NCI-H2196 (cell line): ENCODE results near the gene CATSPERE.

Source experiments
- DNase-seq: peaks from one replicate; lab custom pipeline; 2025; ENCODE audit not compliant: unreplicated experiment; lab: John Stamatoyannopoulos, UW

Gene CATSPERE

GRCh38 chr1:244615301-244615700 is 154.2 kb downstream of the CATSPERE start:
- no peak for DNase-seq

- DNase-seq = no peak
These were observed 165.6 kb downstream of the CATSPERE start for GRCh38 chr1:244626709-244627108.

- DNase-seq = no peak
These were observed 167.7 kb downstream of the CATSPERE start for GRCh38 chr1:244628789-244629188.

- DNase-seq = no peak
These were observed 172.1 kb downstream of the CATSPERE start for GRCh38 chr1:244633140-244633539.

- DNase-seq = no peak
These were observed 173.5 kb downstream of the CATSPERE start for GRCh38 chr1:244634546-244634945.

- no peak for DNase-seq
These were observed 175.6 kb downstream of the CATSPERE start for GRCh38 chr1:244636488-244637259.

GRCh38 chr1:244639561-244639960 is 178.5 kb downstream of the CATSPERE start:
- no peak for DNase-seq

GRCh38 chr1:244640917-244641316 is 179.8 kb downstream of the CATSPERE start:
- DNase-seq = no peak

- no peak for DNase-seq
These were observed 181.5 kb downstream of the CATSPERE start for GRCh38 chr1:244642526-244642925.

- no peak for DNase-seq
These were observed 181.9 kb downstream of the CATSPERE start for GRCh38 chr1:244642988-244643387.

GRCh38 chr1:244645414-244645813 is 184.3 kb downstream of the CATSPERE start:
- no peak for DNase-seq

- no peak for DNase-seq
These were observed 184.8 kb downstream of the CATSPERE start for GRCh38 chr1:244645890-244646289.

GRCh38 chr1:244647819-244648218 is 186.7 kb downstream of the CATSPERE start:
- no peak for DNase-seq

GRCh38 chr1:244651956-244652622 is 191.0 kb downstream of the CATSPERE start:
- DNase-seq = no peak

GRCh38 chr1:244652623-244653438 is 191.8 kb downstream of the CATSPERE start, which contains the start of gene DESI2:
Gene DESI2 (plus strand): TSS chr1:244653126. CDS start chr1:244653314, 188 bp downstream.
- peak; percentile 90 for DNase-seq

- no peak for DNase-seq
These were observed 192.5 kb downstream of the CATSPERE start for GRCh38 chr1:244653439-244654107.

GRCh38 chr1:244654108-244655038 is 193.3 kb downstream of the CATSPERE start:
- no peak for DNase-seq

- no peak for DNase-seq
These were observed 194.1 kb downstream of the CATSPERE start for GRCh38 chr1:244655186-244655585.

- DNase-seq = no peak
These were observed 196.3 kb downstream of the CATSPERE start for GRCh38 chr1:244657421-244657820.

- DNase-seq = no peak
These were observed 198.6 kb downstream of the CATSPERE start for GRCh38 chr1:244659694-244660093.
